PC-9 (cell line): Measurements from ENCODE around the gene DENND1A.

Source experiments
- EZH2 ChIP-seq: fragments of 200-600 bp; sonication (generic); IDR thresholded peaks from 2 replicates; pipeline ENCODE4 v1.8.0; 2017; ENCODE audit warnings: antibody characterized with exemption, low read depth
- TF ChIP-seq, protein P1 (sequence below): fragments of 200-600 bp; sonication (generic); conservative IDR thresholded peaks from 2 replicates; pipeline ENCODE4 v1.6.1; 2017; ENCODE audit warnings: mixed run types, antibody characterized with exemption, mild to moderate bottlenecking, moderate library complexity

DNA sequence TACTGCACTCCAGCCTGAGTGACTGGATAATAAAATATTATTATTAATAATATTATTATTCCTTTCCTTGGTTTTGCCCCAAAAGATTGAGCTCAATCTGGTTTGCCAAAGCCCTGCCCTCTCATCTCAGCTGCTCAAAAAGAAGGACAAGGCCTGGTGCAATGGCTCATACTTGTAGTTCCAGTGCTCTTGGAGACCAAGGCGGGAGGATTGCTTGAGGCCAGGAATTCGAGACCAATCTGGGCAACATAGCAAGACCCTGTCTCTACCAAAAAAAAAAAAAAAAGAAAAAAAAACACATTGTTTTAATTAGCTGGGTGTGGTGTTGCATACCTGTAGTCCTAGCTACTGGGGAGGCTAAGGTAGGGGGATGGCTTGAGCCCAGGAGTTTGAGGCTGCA, 13.7 kb upstream of the DENND1A start:
- TF ChIP-seq, protein P1, sequence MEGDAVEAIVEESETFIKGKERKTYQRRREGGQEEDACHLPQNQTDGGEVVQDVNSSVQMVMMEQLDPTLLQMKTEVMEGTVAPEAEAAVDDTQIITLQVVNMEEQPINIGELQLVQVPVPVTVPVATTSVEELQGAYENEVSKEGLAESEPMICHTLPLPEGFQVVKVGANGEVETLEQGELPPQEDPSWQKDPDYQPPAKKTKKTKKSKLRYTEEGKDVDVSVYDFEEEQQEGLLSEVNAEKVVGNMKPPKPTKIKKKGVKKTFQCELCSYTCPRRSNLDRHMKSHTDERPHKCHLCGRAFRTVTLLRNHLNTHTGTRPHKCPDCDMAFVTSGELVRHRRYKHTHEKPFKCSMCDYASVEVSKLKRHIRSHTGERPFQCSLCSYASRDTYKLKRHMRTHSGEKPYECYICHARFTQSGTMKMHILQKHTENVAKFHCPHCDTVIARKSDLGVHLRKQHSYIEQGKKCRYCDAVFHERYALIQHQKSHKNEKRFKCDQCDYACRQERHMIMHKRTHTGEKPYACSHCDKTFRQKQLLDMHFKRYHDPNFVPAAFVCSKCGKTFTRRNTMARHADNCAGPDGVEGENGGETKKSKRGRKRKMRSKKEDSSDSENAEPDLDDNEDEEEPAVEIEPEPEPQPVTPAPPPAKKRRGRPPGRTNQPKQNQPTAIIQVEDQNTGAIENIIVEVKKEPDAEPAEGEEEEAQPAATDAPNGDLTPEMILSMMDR: no peak
- TF ChIP-seq EZH2: no peak
